A172 (cell line): ENCODE measurements around the gene TXNRD1. TPM values are rescaled to one million over a fixed set of nuclear protein-coding genes. Genes with fewer than 3 reads are reported as not detected.
A peak's percentile ranks its signal among the peaks of the same experiment; 100 is the strongest.
"Not testable (repeated sequence)": the region's sequence is repeated elsewhere in the genome, so short reads cannot be mapped to it uniquely, and the experiment has no call there.

ENCODE experiments used
- DNase-seq: peaks from one replicate; pipeline ENCODE4 v3.0.0-alpha.2; 2015; ENCODE audit warnings: low spot score
- total RNA-seq: library from RNA; depleted of rRNA; stranded (reverse); fragments of >200 nt; shearing (Covaris generic); gene quantifications from 2 replicates; pipeline ENCODE4 v1.2.3, GENCODE V29; 2014; rRNA removed

The TXNRD1 gene
- total RNA-seq, 1 experiment from 2014 or later: 939 TPM

GRCh38 chr12:104372061-104372720 lies 156.6 kb downstream of the TXNRD1 start:
- DNase-seq: peak; percentile 78

GRCh38 chr12:104372721-104373335 lies 157.2 kb downstream of the TXNRD1 start:
- no peak for DNase-seq

DNA sequence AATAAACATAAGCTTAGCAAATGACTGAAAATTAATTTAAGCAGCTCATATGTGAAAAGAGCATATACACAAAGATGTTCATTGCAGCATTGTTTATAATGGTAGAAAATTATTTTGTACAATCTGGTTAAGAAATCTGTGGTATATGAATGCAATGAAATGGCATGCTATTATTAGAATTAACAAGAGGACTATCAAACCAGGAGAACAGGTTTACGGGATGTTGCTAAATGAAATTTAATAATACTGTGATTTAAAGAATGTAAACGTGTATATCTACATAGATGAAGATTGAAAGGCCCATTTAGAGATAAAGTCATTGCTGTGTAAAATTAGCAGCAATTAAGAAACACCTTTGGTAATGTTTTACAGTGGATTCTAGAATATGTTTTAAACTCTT lies 158.5 kb downstream of the TXNRD1 start:
- DNase-seq: no peak

DNA sequence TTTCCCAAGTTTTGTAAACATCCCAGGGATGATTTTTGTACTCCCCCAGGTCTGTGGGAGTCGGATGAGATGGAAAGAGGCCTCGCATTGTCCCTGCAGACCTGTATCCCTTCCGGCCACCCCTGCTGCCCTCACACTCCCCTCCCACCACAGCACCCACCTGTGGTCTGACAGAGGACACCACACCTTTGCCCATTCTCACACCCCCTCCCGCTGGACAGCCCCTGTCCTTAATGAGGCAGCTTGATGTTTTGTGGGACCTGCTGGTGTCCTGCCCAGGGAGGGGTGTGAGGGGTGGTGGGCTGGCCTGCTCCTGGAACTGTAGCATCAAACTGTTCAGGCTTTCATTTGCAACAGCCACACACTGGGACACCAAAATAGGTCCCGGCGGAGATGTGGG lies 159.2 kb downstream of the TXNRD1 start:
- DNase-seq: no peak

GRCh38 chr12:104375775-104376174 lies 160.2 kb downstream of the TXNRD1 start:
- no peak for DNase-seq

DNA sequence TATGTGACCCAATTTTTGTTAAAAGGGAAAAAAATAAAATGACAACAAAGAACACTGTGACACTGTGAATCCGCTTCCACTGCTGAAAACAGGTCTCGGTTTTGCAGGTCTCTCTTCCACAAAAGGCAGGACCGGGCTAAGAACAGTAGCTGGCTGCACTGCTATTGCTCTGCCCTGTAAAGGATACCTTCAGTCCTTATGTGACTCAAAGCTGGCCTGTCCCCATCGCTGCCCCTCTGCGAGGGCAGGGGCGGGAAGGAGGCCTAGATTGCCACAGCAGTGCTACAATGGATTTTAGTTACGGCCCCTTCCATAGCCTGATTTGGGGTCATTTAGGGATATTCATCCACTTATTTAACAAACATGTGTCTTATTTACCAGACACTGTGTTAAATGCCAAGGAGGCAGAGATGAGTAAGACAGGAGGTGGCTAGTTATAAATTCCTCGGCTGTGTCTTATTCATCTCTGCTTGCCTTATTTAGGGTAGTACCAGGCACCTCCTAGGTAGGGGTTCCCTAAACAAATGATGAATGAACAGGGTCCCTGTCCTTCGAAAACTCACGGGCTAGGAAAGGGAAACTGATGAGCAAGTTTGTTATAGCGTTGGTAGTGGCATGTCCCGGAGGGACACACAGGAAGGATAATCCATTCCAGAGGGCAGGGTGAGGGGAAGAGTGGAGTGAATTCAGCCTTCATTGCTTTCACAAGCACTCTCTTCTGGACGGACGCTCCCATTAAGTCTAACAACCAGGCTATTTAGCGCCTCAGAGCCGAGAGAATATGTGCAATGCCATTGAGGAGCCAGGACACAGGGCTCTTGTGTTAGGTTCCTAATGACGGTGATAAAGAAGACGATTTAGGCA lies 161.3 kb downstream of the TXNRD1 start:
- no peak for DNase-seq

- no peak for DNase-seq
Measured at GRCh38 chr12:104377514-104377812, 161.9 kb downstream of the TXNRD1 start.

DNA sequence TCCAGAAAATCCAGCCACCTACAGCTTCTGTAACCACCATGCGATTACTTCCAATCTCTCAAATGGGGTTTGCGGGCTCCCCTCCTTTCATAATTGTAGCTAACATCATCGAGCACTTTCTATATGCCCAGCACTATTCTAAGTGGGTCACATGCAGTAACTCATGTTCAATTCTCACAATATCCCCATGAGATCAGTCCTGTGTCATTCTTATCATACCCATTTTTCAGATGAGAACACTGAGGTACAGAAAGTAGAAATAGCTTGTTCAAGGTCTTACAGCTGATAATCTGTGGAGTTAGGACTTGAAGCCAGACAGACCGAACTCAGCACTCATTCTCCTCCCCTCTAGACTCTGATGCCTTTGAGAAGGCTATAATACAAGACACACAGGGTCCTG lies 162.8 kb downstream of the TXNRD1 start:
- no peak for DNase-seq

- no peak for DNase-seq
Measured at GRCh38 chr12:104381341-104381730, 165.8 kb downstream of the TXNRD1 start.

DNA sequence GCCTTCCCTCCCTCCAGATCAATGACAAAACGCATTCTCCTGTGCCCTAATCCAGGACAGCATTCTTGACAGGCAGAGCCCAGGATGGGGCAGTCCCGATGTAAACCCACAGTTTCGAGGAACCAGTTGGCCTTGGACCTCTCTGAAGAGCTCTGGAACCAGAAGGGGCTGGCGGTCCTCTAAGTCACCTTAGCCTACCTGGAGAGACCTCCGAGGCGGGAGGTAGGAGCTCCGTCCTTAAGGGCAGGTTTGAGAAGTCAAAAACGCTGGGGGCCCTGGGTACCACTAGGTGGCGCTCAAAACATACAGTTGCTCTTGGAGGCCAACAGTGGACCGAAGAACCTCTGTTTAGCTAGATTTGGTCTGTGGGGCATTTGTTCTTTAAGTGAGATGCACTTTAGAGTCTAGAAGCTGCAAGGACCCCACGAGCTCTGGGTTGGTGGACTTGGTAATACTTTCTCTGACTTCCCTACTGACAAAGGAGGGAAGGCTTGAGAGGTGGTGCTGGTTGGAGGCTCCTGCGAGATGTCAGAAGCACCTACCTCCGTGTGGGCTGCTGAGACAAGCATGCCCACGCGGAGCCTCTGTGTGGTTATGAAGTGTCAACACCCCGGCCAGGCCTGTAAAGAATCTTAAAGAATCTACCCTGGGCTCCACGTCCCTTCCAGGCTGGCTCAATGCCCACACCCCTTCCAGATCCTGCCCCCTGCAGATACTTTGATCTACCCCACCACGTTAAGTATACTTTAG lies 166.3 kb downstream of the TXNRD1 start:
- DNase-seq: peak; percentile 65

- DNase-seq: no peak
Measured at GRCh38 chr12:104384141-104384880, 168.7 kb downstream of the TXNRD1 start.

GRCh38 chr12:104385510-104385909 lies 169.9 kb downstream of the TXNRD1 start:
- no peak for DNase-seq

- DNase-seq: no peak
Measured at GRCh38 chr12:104386461-104386860, 170.9 kb downstream of the TXNRD1 start.

GRCh38 chr12:104387190-104387589 lies 171.6 kb downstream of the TXNRD1 start:
- no peak for DNase-seq

GRCh38 chr12:104394086-104394485 lies 178.5 kb downstream of the TXNRD1 start:
- DNase-seq: not testable (repeated sequence)

Other genes with a start within 250 kb of the TXNRD1 start
- 48.7 and 53.8 TPM in 2 replicates for gene TDG, start 249.9 kb upstream of the TXNRD1 start, total RNA-seq
- gene GLT8D2, start 165.6 kb upstream of the TXNRD1 start, total RNA-seq: 2.7 and 3.3 TPM in 2 replicates
- gene HCFC2, start 151.2 kb upstream of the TXNRD1 start, total RNA-seq: 10.1 and 13.8 TPM in 2 replicates
- gene NFYB, start 77.6 kb upstream of the TXNRD1 start, total RNA-seq: 33.6 and 34.9 TPM in 2 replicates
- 1.1 and 5.7 TPM in 2 replicates for gene EID3, start 88.0 kb downstream of the TXNRD1 start, total RNA-seq
- 4.7 and 8.4 TPM in 2 replicates for gene CHST11, start 241.2 kb downstream of the TXNRD1 start, total RNA-seq